AG10803 (cell line): Measurements from ENCODE around the gene TWIST1.
A peak's percentile ranks its signal among the peaks of the same experiment; 100 is the strongest.

Experiments used
- DNase-seq: peaks from one replicate; pipeline ENCODE4 v3.0.0; 2010; ENCODE audit warnings: low read depth
- H3K4me3 ChIP-seq: 2 replicates; pipeline ENCODE4 v1.5.1; 2011; ENCODE audit warnings: mild to moderate bottlenecking, low read length, control low read depth
- TF ChIP-seq, protein P1 (sequence below): conservative IDR thresholded peaks from 2 replicates; pipeline ENCODE4 v1.5.1; 2011; ENCODE audit warnings: mild to moderate bottlenecking, low read length, control low read depth, inconsistent platforms

The TWIST1 gene

DNA sequence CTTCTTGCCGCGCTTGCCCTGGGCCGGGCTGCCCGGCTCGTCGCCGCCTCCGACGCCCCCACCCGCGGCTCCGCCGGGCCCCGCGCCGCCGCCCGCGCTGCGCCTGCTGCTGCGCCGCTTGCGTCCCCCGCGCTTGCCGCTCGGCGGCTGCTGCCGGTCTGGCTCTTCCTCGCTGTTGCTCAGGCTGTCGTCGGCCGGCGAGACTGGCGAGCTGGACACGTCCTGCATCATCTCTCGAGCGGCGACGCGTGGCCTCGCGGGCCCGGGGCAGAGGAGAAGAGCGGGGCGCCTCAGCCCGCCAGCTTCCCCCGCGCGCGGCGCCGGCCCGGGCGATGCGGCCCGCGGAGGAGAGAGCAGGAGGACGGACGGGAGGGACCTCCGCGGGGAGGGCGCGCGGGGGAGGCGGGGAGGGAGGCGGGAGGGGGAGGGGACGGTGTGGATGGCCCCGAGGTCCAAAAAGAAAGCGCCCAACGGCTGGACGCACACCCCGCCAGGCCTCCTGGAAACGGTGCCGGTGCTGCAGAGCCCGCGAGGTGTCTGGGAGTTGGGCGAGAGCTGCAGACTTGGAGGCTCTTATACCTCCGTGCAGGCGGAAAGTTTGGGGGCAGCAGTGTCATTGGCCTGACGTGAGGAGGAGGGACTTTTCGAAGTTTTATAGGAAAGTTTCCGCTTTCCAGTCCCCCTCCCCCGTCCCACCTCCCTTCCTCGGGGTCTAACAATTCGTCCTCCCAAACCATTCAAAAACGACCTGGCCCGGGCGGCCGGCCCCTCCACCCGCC, at the start of gene TWIST1:
TWIST1 (minus strand) TSS at position 546 of the 779 bp plus-strand sequence; CDS start at position 231, 315 bp downstream.
- DNase-seq: peak; percentile 99
- TF ChIP-seq, protein P1, sequence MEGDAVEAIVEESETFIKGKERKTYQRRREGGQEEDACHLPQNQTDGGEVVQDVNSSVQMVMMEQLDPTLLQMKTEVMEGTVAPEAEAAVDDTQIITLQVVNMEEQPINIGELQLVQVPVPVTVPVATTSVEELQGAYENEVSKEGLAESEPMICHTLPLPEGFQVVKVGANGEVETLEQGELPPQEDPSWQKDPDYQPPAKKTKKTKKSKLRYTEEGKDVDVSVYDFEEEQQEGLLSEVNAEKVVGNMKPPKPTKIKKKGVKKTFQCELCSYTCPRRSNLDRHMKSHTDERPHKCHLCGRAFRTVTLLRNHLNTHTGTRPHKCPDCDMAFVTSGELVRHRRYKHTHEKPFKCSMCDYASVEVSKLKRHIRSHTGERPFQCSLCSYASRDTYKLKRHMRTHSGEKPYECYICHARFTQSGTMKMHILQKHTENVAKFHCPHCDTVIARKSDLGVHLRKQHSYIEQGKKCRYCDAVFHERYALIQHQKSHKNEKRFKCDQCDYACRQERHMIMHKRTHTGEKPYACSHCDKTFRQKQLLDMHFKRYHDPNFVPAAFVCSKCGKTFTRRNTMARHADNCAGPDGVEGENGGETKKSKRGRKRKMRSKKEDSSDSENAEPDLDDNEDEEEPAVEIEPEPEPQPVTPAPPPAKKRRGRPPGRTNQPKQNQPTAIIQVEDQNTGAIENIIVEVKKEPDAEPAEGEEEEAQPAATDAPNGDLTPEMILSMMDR: no peak
- H3K4me3 ChIP-seq: peak within 1 kb of the TSS; percentile 99

DNA sequence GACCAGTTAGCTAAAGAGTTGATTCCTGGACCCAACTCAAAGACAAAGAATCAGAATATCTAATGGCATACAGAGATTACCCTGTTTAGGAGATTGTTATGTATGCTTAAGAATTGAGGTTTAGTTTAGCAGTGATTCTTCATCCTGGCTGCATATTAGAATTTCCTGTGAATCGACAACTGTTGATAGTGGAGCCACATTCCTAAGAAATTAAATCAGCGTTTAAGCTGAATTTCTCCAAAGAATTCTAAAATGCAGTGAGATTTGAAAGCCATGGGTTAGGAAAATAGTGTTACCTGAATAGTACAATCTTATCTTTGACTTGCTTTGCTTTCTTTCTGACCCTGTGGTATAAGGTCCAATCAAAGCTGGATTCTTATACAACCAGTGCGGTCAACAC, 44.2 kb upstream of the TWIST1 start:
- no peak overlapping the region for H3K4me3 ChIP-seq
- TF ChIP-seq, protein P1: no peak
- DNase-seq: no peak

GRCh38 chr7:19146699-19147098, 29.3 kb upstream of the TWIST1 start:
- no peak overlapping the region for H3K4me3 ChIP-seq
- no peak for DNase-seq
- TF ChIP-seq, protein P1: no peak

- DNase-seq: no peak
- H3K4me3 ChIP-seq: no peak overlapping the region
- TF ChIP-seq, protein P1: no peak
These were observed 28.1 kb upstream of the TWIST1 start for GRCh38 chr7:19145434-19146115.

GRCh38 chr7:19144661-19145433, 27.4 kb upstream of the TWIST1 start, which contains the start of gene FERD3L:
Gene FERD3L, minus strand, starts transcription at chr7:19145421. Its CDS starts 59 bp downstream, at chr7:19145362.
- peak within 1 kb of the TSS; percentile 33; the same call in 1 of the 2 replicates for H3K4me3 ChIP-seq
- TF ChIP-seq, protein P1: no peak
- DNase-seq: no peak

- TF ChIP-seq, protein P1: no peak
- no peak for DNase-seq
- H3K4me3 ChIP-seq: peak overlapping the region; percentile 33
These were observed 26.6 kb upstream of the TWIST1 start for GRCh38 chr7:19143881-19144574.
